Stimulated activated CD4-positive, alpha-beta T cell treated with anti-CD3 and anti-CD28 coated beads, Interleukin-2, amount 100 ng/mL, for 24 hours (primary cell): Measurements from ENCODE around the gene MYH14.

Source experiments
- DNase-seq, 2 donors: peaks; one replicate each; pipeline ENCODE4 v3.0.0-alpha.2; 2020

MYH14 gene

GRCh38 chr19:50195224-50195623 is 8.2 kb upstream of the MYH14 start:
- no peak for DNase-seq

- DNase-seq, result no peak
Observed at GRCh38 chr19:50196322-50196932, 7.0 kb upstream of the MYH14 start.

- no peak for DNase-seq
Observed at GRCh38 chr19:50197348-50197747, 6.1 kb upstream of the MYH14 start.

- no peak for DNase-seq
Observed at GRCh38 chr19:50198431-50199258, 4.8 kb upstream of the MYH14 start.

- no peak for DNase-seq
Observed at GRCh38 chr19:50199259-50199555, 4.2 kb upstream of the MYH14 start.

GRCh38 chr19:50202386-50202785 is 1.0 kb upstream of the MYH14 start:
- DNase-seq, result no peak

GRCh38 chr19:50202962-50203280 is 501 bp upstream of the MYH14 start:
- no peak for DNase-seq

GRCh38 chr19:50204081-50204428 is 633 bp downstream of the MYH14 start:
- no peak for DNase-seq

GRCh38 chr19:50204811-50205675 is 1.6 kb downstream of the MYH14 start:
- peak in 1 of 2 donors; percentile 28 for DNase-seq

GRCh38 chr19:50205681-50206138 is 2.3 kb downstream of the MYH14 start:
- no peak for DNase-seq

- no peak for DNase-seq
Observed at GRCh38 chr19:50206191-50206590, 2.8 kb downstream of the MYH14 start.

GRCh38 chr19:50207730-50208129 is 4.3 kb downstream of the MYH14 start:
- no peak for DNase-seq

- DNase-seq, result no peak
Observed at GRCh38 chr19:50209131-50209530, 5.7 kb downstream of the MYH14 start.

- no peak for DNase-seq
Observed at GRCh38 chr19:50210425-50210824, 7.0 kb downstream of the MYH14 start.

GRCh38 chr19:50213925-50214324 is 10.5 kb downstream of the MYH14 start:
- DNase-seq, result no peak

- DNase-seq, result no peak
Observed at GRCh38 chr19:50214699-50215543, 11.5 kb downstream of the MYH14 start.

- no peak for DNase-seq
Observed at GRCh38 chr19:50215820-50216219, 12.4 kb downstream of the MYH14 start.

GRCh38 chr19:50221087-50221486 is 17.7 kb downstream of the MYH14 start:
- DNase-seq, result no peak

- DNase-seq, result no peak
Observed at GRCh38 chr19:50222691-50223438, 19.4 kb downstream of the MYH14 start.

GRCh38 chr19:50223439-50223716 is 20.0 kb downstream of the MYH14 start:
- no peak for DNase-seq

- no peak for DNase-seq
Observed at GRCh38 chr19:50224986-50225747, 21.7 kb downstream of the MYH14 start.

GRCh38 chr19:50226536-50226935 is 23.1 kb downstream of the MYH14 start:
- DNase-seq, result no peak
